HTR-8/SVneo (cell line): ENCODE data around the gene CINP.
"Not testable (repeated sequence)": the region's sequence is repeated elsewhere in the genome, so short reads cannot be mapped to it uniquely, and the experiment has no call there.

Experiments used
- DNase-seq: peaks from one replicate; pipeline ENCODE4 v3.0.0; 2011; ENCODE audit warnings: low spot score, mixed read lengths; ENCODE audit not compliant: insufficient read length
- FAIRE-seq: peaks from 2 replicates; lab custom pipeline; 2011; peaks lifted over from hg19 to GRCh38; lab: Jason Lieb, UNC

Gene CINP

DNA sequence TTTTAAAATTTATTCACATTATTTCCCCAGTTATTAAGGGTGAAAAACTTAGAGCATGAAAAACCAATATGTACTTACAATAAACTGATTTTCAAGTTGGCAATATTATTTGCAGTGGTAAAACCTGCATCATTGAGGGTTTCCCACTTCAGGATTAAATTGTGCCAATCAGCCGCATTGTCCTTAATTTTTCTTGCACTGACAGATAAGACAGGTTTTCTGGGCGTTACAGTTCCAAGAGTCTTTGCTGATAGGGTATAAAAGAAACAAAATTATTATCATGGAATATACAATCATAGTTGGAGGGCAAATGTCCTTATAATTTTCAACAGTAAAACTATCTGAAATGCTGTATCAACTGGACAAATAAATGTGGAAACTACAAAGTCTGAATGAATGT, 3.3 kb downstream of the CINP start:
- FAIRE-seq (no peak), DNase-seq (no peak)

DNA sequence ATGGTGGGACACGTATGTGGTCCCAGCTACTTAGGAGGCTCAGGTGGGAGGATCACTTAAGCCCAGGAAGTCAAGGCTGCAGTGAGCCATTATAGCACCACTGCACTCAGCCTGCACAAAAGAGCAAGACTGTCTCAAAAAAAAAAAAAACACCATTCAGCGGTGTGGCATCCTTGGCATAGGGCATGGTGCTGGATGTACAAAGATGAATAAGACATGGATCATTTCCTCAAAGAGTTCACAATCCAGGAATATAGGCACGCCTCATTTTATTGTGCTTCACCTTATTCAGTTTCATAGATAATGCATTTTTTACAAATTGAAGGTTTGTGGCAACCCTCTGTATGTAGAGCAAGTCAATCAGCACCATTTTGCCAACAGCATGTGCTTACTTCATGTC, 6.4 kb downstream of the CINP start:
- DNase-seq (no peak), FAIRE-seq (no peak)

DNA sequence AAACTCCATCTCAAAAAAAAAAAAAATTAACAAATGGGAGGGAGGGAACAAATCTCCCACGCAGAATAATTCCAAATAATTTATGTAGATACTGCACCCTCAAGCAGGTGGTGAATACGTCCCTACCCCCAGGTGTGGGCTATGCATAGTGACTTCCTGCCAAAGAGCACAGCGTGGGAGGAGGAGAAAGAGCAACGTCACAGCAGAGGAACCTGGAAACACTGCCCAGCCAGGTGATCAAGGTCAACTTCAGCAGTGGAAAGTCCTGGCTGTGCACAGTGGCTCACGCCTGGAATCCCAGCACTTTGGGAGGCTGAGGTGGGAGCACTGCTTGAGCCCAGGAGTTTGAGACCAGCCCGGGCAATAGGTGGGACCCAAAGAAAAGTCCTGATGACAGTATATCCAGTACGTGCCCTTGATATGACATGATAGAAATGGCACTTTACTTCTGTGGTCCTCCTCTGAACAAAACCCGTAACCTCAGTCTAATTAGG, 9.5 kb downstream of the CINP start:
- FAIRE-seq = no peak

DNA sequence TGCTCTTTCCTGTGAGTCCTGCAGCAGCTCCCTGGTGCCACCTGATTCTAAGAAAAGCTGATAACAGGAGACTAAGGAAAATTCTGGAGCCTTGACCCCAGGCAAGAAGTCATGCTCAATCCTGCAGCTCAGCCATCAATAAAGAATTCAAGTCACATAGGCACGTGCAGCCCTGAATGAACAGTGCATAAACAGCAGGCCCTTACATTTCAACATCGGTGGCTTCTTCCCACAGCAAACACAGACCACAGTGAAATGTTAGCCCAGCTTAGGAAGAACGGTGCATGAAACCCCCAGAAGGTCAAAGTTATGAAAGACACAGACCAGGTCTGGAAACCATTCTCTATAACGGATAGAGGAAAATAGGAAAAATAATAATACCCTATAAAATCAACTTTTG, 10.5 kb downstream of the CINP start:
- DNase-seq (no peak), FAIRE-seq (no peak)

More for the DNA sequence above, 9.5 kb downstream of the CINP start:
- no peak for DNase-seq

DNA sequence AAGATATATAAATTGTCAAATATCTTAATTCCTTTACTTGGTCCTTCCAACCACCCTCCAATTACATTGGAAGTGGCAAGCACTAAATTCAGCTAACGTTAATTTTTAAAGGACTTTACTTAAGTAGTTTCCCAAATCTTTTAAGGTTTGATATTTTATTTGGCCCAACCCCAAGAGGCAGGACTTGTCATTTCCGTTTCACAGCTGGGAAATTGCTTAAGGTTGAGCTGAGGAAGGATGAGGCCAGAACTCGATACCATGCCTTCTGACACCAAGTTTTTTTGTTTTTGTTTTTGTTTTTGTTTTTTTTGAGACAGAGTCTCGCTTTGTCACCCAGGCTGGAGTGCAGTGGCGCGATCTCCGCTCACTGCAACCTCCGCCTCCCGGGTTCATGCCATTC, 11.1 kb downstream of the CINP start:
- not testable (repeated sequence) for FAIRE-seq, DNase-seq

DNA sequence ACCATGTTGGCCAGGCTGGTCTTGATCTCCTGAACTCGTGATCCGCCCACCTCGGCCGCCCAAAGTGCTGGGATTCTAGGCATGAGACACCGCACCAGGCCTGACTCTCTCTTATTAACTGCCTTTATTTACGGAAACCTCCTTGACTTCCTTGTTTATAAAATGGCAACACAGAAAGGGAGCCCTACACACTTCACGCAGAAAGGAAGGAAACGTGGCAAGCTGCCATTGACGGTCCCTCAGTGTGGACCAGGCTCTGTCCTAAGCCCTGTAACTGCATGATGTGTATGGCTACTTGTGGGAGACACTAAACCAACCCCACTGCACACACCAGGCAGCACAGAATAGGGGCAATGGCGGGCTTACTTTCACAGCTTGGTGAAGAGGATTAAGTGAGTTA, 11.7 kb downstream of the CINP start:
- DNase-seq = no peak
- no peak for FAIRE-seq

DNA sequence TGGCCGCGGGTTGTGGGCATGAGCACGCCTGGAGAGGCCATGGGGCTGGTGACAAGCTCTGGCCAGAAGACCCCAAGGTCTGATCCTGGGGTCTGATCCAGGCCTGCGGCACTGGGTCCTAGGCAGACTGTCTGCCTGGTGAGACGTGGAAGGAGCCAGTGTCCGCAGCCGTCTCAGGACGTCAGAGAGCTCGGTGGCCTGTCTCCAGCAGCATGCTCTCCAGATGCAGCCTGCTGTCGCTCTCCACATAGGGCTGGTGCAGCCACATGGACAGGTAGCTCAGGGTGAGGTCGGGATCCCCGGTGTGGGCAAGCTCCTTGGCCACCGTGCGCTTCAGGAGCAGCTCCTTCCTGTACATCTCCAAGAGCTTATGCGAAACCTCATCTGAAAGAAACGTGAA, 14.3 kb downstream of the CINP start:
- no peak for DNase-seq
- FAIRE-seq = no peak

DNA sequence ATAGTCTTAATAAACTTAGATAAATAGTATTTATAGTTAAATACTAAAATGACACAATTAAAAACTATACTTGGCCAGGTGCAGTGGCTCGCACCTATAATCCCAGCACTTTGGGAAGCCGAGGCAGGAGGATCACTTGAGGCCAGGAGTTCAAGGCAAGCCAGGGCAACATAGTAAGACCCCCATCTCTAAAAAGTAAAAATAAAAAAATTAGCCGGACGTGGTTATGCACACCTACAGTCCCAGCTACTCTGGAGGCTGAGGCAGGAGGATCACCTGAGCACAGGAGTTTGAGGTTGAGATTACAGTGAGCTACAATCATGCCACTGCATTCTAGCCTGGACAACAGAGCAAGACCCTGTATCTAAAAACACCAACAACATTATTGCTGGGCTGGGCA, 16.0 kb downstream of the CINP start:
- DNase-seq = no peak
- no peak for FAIRE-seq

DNA sequence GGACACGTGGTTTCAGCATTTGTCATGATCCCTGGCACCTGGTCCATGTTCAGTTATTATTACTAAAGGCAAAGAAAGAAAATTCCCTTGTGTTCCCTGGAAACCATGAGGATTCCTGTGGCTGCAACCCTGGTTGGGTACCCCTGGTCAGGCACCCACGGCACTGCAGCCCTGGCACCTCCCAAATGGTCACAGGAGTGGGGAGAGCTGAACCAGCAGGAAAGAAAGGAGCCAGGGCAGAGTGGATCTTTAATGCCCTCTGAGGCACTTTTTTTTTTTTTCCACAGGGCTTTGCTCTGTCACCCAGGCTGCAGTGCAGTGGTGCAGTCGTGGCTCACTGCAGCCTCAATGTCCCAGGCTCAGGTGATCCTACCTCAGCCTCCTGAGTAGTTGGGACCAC, 17.5 kb downstream of the CINP start:
- no peak for DNase-seq
- no peak for FAIRE-seq

DNA sequence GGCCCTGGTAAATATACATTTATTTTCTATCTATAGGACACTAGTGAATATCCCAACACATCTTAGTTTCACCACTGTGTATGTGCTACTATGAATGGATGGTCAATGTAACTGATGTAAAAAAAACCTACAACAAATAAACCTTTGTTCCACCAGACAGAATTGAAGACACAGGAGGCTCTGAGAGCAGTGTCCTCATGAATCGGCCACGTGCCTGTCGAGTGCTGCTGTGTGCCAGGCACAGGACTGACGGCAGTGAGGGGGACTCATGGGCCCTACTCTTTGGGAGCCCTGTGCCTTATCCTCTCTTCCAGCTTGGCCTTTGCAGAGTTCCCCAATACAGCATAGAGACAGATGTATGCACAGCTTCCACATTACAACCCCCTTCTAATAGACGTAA, 18.2 kb downstream of the CINP start:
- no peak for DNase-seq
- FAIRE-seq = peak; percentile 36

DNA sequence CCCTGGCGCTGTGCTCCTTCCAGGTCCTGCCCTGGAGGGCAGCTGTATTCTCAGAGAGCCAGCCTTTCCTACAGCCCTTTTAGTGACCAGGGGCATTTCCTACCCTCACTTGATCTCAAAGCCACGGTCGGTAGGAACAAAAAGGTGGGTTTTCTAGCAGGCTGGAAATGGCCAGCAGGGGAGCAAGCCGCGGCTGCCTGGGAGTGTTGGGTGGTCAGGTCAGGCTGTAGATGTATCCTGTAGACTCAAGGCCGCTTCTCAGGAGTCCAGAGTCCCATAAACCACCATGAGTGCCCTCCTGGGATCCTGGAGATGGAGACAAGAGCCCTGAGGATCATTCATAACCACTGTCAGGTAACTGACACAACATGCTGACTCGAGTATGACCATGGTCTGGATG, 18.6 kb downstream of the CINP start:
- FAIRE-seq (no peak), DNase-seq (no peak)

DNA sequence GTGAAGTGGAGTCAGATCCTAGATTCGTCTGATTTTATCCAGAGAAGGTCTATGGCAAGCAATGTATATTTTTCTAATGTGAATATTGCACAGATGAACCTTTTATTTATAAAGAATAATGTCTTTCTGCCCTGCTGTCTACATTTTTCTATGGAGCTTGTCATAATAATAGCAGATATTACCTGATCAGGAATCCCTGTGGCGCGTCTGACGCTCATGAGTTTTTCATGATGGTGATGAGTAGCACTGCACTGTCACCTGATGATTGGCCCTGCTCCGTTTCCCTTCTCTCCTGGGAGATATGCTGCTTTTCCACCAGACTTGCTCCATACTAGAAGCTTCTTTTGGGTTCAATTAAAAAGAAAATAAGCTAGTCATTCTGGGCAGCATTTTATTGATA, 20.5 kb downstream of the CINP start:
- DNase-seq (no peak), FAIRE-seq (no peak)

DNA sequence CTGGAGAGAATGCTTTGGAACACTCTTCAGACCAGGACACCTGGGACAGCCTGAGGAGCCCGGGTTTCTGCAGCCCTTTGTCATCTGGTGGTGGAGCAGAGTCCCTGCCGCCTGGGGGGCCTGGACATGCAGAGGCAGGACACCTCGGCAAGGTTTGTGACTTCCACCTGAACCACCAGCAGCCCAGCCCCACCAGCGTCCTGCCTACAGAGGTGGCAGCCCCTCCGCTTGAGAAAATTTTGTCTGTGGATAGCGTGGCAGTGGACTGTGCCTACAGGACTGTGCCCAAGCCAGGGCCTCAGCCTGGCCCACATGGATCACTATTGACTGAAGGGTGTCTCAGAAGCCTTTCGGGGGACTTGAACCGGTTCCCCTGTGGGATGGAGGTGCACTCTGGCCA, 21.1 kb downstream of the CINP start:
- no peak for FAIRE-seq

DNA sequence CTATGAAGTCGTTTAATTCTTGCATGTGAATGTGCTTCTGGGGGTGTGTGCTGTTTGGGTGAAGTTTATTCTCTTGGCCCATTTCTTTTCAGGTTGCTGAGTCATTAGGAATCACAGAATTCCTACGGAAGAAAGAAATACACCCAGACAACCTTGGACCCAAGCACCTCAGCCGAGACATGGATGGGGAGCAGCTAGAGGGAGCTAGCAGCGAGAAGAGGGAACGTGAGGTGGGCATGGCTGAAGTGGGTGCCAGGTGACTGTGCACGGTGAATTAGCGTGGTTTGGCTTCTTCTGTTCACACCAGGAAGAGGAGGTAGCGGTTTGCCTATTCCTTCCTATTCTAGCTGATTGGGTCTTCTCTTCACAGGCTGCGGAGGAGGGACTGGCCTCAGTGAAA, 24.0 kb downstream of the CINP start:
- FAIRE-seq = no peak
- DNase-seq = no peak

More for the DNA sequence above, 21.1 kb downstream of the CINP start:
- no peak for DNase-seq

DNA sequence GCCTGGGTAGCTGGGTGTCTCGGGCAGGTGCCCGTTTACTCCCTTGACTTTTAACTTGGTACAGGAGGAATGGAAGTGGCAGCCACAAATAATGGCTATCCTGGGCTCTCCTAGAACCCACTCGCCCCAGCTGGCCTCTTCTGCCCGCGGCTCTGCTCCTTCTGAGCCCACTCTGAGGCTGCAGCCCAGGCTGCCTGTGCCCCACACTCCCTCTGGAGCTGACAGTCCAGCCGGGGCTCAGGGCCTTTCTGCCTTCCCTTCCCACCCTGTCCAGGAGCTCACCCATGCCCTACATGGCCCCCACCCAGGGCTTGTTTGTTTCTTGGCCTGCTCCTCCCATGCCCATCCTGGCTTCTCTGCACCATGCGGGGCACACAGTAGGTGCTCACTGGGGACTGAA, 27.5 kb downstream of the CINP start:
- DNase-seq = no peak
- FAIRE-seq = no peak

DNA sequence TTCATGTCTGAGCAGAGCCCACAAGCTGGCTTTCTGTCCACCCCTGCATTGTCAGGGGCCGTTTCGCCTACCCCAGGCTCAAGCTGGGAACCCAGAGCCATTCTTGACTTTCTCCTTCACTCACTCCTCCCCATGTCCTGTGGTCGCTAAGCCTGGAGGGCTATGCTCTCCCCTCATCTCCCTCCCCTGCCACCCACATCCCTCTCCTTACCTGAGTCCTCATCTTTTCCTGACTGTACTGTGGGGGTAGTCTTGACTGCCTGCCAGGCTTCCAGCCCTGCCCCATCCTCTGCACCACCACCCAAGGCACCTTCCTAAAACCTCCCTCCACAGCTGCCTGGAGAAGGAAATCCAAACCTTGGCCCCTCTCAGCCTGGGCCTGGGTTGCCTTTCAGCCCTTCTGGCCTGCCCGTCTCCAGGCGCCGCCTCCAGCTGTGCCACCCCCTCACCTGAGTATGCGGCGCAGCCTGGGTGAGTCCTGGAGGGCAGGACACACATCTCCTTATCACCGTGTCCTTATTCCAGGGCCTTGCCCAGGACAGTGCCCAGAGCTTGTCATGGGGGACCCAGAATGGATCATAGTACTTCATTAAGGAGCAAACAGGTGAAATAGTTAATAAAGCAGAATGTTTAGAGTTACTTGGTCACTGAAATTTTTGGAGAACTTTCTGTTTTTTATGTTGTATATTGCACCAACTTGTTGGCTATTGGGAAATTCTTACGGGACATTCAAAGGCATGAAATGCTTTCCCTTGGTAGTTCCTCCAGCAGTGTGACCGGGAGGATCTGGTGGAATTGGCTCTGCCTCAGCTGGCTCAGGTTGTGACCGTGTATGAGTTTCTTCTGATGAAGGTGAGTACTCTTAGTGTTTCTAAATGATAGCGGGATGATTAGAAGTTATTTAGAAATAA, 28.6 kb downstream of the CINP start:
- no peak for FAIRE-seq
- DNase-seq = no peak

DNA sequence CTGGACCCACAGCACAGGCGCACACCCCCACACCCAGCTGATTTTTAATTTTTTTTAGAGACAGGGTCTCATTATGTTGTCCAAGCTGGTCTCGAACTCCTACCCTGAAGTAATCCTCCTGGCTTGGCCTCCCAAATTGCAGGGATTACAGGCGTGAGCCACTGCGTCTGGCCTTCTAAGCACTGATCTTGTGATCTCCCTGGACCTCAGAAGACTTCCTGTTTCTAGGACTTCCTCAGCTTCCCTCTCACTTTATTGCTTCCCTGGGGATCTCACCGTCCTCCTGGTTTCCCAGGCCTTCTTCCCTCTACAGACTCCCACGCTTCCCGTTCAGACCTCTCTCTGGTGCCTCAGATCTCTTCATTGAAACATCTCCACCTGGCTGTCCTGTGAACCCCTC, 29.3 kb downstream of the CINP start:
- no peak for DNase-seq
- FAIRE-seq = no peak

DNA sequence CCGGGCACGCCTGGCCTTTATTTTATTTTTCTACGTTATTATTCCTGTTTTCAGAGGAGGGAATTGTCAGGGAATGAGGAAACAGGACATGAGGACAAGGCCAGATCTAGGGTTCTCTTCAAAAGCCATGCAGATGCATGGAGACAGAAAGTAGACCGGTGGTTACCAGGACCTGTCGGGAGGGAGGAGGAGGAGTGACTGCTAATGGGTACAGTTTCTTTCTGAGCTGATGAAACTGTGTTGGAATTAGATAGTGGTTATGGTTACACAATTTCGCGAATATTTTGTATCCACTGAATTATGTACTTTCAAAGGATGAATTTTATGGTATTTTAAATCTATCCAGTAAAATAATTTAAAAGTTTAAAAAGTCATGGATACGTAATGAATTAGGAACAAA, 31.9 kb downstream of the CINP start:
- FAIRE-seq = no peak

DNA sequence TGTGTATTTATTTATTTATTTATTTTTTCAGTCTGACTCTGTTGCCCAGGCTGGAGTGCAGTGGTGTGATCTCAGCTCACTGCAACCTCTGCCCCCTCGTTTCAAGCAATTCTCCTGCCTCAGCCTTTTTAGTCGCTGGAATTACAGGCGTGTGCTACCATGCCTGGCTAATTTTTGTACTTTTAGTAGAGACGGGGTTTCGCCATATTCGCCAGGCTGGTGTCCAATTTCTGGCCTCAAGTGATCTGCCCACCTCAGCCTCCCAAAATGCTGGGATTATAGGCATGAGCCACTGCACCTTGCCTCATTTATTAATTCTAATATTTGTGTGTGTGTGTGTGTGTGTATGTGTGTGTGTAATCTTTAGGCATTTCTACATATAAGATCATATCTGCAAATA, 33.3 kb downstream of the CINP start:
- FAIRE-seq = not testable (repeated sequence)

More for the DNA sequence above, 31.9 kb downstream of the CINP start:
- no peak for DNase-seq

DNA sequence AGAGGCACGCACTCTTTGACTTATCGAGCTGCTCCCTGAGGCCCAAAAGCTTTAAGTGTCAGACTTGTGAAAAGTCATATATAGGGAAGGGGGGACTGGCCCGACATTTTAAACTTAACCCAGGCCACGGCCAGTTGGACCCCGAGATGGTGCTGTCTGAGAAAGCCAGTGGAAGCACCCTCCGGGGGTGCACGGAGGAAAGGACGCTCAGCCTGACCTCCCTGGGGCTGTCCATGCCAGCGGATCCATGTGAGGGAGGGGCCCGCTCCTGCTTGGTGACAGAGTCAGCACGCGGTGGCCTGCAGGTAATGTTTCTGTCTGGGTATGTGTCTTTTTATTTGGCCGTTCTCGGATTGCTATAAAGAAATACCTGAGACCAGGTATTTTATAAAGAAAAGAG, 36.1 kb downstream of the CINP start:
- DNase-seq (no peak), FAIRE-seq (no peak)

More for the DNA sequence above, 33.3 kb downstream of the CINP start:
- not testable (repeated sequence) for DNase-seq

DNA sequence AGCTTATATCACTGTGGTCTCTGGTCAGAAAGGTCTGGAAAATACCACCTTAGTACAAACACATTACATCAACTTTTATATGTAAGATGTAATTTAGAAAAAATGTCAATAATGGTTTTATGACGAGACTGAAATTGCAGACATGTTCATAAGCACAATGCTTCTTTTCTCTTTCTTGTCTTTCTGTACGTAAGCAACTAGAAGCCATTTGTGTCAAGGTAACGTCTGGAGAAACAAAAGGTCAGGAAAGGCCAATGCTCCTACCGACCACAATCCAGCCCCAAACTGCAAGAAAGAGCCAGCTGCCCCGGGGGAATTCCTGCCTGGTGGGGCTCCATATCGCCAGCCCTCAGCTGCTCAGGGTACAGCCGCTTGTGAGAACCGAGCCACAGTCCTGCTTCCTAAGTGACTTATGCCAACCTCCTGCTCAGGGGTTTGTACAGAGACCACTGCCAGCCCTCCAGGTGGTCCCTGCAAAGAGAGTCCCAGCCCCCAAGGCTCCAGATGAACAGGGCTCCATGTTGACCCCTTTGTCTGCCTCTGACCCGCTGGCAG, 36.8 kb downstream of the CINP start:
- FAIRE-seq (no peak), DNase-seq (no peak)

DNA sequence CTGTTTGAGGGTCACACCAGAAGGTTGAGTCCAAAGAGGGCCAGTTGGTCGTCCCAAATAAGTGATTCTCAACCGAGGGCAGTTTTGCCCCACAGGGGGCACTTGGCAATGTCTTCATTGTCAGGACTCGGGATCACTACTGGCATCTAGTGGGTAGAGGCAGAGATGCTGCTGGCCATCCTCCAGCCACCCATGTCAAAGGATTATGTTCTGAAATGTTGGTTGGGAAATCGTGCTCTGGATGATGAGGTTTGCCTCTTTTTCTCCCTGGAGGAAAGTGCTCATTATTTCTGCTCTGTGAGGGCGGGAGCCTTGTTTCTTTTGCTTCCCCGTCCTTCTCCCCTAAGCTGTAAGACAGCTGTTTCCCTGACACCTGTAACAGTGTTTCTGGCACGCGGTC, 39.6 kb downstream of the CINP start:
- DNase-seq = peak; percentile 57

More for the DNA sequence above, 39.6 kb downstream of the CINP start:
- FAIRE-seq = peak; percentile 51
